C4-2B (cell line): ENCODE data around the gene COASY.

Source experiments
- H3K27ac ChIP-seq: fragments of 450-650 bp; 2 replicates; pipeline ENCODE4 v1.5.1; 2017
- ZFX ChIP-seq: fragments of 450-650 bp; IDR thresholded peaks from 2 replicates; pipeline ENCODE4 v1.6.1; 2017
- TF ChIP-seq, protein P1 (sequence below): fragments of 450-650 bp; conservative IDR thresholded peaks from 2 replicates; pipeline ENCODE4 v1.5.1; 2017; ENCODE audit warnings: mild to moderate bottlenecking

The COASY gene

GRCh38 chr17:42559075-42559474 lies 2.9 kb upstream of the COASY start:
- TF ChIP-seq, protein P1, sequence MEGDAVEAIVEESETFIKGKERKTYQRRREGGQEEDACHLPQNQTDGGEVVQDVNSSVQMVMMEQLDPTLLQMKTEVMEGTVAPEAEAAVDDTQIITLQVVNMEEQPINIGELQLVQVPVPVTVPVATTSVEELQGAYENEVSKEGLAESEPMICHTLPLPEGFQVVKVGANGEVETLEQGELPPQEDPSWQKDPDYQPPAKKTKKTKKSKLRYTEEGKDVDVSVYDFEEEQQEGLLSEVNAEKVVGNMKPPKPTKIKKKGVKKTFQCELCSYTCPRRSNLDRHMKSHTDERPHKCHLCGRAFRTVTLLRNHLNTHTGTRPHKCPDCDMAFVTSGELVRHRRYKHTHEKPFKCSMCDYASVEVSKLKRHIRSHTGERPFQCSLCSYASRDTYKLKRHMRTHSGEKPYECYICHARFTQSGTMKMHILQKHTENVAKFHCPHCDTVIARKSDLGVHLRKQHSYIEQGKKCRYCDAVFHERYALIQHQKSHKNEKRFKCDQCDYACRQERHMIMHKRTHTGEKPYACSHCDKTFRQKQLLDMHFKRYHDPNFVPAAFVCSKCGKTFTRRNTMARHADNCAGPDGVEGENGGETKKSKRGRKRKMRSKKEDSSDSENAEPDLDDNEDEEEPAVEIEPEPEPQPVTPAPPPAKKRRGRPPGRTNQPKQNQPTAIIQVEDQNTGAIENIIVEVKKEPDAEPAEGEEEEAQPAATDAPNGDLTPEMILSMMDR = no peak
- TF ChIP-seq ZFX = no peak
- no peak overlapping the region for H3K27ac ChIP-seq

- H3K27ac ChIP-seq = no peak overlapping the region
- TF ChIP-seq, protein P1 = no peak
- no peak for TF ChIP-seq ZFX
Observed at GRCh38 chr17:42560246-42560645, 1.7 kb upstream of the COASY start.

- TF ChIP-seq, protein P1 = no peak
- TF ChIP-seq ZFX = peak; percentile 77
- peak overlapping the region; percentile 93 for H3K27ac ChIP-seq
Observed at GRCh38 chr17:42562388-42563142, 617 bp downstream of the COASY start.

GRCh38 chr17:42563143-42563509 lies 1.2 kb downstream of the COASY start:
- H3K27ac ChIP-seq = peak overlapping the region; percentile 93
- TF ChIP-seq ZFX = no peak
- TF ChIP-seq, protein P1 = no peak

GRCh38 chr17:42563543-42563942 lies 1.6 kb downstream of the COASY start:
- H3K27ac ChIP-seq = peak overlapping the region; percentile 93
- TF ChIP-seq, protein P1 = no peak
- TF ChIP-seq ZFX = no peak

- TF ChIP-seq ZFX = no peak
- TF ChIP-seq, protein P1 = no peak
- H3K27ac ChIP-seq = peak overlapping the region; percentile 93
Observed at GRCh38 chr17:42563950-42564349, 2.0 kb downstream of the COASY start.

- peak overlapping the region; percentile 93 for H3K27ac ChIP-seq
- TF ChIP-seq, protein P1 = no peak
- no peak for TF ChIP-seq ZFX
Observed at GRCh38 chr17:42564815-42565522, 3.0 kb downstream of the COASY start.
